NK-92 treated with Interleukin-12 subunit alpha and Interleukin-12 subunit beta, amount 100 ng/mL, for 24 hours (cell line): ENCODE data around the gene VPS37C.
"Not testable (repeated sequence)": the region's sequence is repeated elsewhere in the genome, so short reads cannot be mapped to it uniquely, and the experiment has no call there.

ENCODE experiments used
- DNase-seq: peaks from one replicate; lab custom pipeline; 2025; lab: John Stamatoyannopoulos, UW

VPS37C gene

DNA sequence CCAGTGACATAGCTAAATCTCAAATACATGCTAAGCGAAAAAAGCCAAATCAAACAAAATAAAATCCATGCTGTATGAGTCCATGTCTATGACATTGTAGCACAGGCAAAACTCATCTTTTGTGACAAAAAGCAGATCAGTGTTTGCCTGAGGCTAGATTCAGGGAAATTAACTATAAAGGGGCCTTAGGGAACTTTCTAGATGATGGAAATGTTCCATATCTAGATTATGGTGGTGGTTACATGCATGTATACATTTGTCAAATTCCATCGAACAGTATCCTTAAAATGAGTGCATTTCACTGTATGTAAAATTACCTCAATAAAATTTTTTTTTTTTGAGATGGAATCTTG is 44.1 kb downstream of the VPS37C start:
- no peak for DNase-seq

- DNase-seq: no peak
Observed at GRCh38 chr11:61116426-61117167, 44.6 kb downstream of the VPS37C start.

DNA sequence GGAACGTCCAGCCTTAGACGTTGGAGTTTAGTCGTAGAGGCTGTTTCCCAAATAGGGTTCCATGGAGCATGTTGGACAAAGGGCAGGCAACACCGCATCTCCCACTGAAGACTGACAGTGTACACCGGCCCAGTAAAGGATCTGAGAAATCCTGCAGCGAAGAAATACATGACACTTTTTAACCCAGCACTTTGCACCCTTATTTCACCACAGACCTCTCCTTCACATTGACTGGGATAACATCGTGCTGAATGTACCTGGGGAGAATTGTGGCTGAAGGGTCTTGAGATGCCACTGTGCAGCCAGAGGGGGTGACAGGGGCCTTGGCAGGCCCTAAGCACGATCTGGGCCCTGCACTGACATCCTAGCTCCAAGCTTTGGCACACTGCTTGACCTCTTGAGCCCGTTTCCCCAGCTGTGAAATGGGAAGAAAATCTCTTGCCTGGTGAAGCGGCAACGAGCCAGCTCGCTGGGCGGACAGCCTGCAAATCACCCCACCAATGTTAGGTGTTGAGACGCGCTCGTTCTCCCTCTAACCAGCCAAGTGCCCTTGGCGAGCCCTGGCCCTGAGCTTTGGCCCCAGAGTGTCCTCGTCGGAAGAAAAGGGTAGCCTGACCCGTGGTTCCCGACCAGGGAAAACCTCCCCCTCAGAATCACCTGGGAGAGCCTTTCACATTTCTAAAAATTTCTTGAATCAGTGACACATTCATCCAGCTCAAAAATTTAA is 45.6 kb downstream of the VPS37C start:
- DNase-seq: no peak

DNA sequence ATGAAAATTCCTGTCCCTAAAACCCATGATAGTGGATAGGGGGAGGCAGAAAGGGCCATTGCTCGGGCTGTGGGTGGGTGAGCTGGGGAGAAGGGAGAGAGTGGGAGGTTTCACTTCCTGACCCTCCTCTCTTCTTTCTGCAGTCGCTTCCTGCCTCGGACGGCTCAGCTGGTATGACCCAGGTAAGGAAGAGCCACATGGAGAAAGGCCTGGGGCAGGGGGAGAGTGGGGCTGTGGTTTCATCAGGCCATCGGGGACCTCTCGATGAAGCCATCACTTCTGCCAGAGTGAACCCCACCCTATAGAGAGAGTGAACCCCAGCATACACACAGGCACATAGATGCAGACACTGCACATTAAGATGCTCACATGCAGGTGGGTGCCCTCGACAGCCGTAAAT is 46.3 kb downstream of the VPS37C start:
- DNase-seq: no peak

DNA sequence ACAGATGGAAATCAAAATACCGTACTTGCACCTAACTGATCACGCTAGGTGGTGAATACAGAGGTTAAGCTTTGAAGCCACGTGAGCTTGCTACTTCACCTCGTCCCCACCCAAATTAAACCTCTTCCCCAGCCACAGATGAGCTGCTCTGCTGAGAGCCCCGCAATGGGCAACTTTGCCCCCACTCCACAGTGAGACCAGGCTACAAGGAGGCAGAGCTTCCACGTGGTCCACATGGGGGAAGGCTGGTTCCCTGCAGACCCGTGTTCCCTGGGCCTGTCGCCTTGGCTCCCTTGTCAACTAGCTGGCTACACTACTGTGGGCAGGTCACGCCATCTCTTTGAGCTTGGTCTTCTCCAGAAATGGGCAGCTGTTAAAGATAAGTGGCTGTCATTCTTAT is 48.0 kb downstream of the VPS37C start:
- DNase-seq: no peak

- no peak for DNase-seq
Observed at GRCh38 chr11:61112575-61112974, 48.7 kb downstream of the VPS37C start.

DNA sequence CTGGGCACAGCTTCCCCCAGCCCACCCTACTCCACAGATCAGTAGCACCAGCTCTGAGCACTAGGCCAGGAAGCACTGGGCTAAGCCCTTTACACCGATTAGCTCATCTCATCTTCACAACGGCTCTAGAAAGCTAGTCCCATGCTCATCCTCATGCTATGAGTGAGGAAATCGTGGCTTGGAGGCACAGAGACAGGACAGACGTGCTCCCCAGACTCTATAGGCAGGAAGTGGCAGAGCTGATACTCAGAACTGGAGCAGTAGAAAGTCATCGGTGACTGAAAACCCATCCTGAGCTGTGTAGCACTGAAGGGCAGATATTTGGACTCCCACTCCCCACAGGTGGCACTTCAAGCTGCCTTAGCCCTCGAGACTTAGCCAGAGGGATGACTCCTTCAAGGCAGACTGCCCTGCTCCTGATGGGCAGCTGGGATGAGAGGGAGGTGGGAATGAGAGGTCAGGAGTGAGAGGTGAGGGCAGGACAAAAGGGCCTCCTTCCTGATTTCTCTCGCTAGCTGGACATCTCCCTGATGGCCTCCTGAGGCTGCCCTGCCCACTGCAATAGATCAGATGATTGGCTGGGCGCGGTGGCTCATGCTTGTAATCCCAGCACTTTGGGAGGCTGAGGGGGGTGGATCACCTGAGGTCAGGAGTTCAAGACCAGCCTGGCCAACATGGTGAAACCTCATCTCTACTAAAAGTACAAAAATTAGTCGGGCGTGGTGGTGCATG is 49.3 kb downstream of the VPS37C start:
- DNase-seq: no peak

DNA sequence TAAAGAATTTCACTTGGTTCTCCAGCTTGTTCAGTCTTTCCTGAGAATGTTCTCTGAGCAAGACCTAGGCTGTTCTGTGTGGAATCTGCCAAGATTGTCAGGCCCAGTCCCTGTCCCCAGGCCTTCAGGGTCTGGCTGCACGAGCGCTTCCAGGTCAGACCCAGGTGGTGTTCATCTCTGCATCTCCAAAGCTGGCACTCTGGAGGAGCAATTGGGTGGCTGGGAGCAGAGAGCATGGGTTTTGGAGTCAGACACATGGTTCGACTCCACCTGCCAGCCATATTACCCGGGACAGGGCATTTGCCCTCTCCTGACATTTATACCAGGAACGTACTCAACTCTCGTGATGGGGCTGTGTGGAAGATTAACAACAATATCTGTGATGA is 50.2 kb downstream of the VPS37C start:
- no peak for DNase-seq

GRCh38 chr11:61110255-61111049 is 50.8 kb downstream of the VPS37C start:
- DNase-seq: no peak

- DNase-seq: no peak
Observed at GRCh38 chr11:61109671-61110070, 51.6 kb downstream of the VPS37C start.

GRCh38 chr11:61108847-61109585 is 52.2 kb downstream of the VPS37C start:
- no peak for DNase-seq

DNA sequence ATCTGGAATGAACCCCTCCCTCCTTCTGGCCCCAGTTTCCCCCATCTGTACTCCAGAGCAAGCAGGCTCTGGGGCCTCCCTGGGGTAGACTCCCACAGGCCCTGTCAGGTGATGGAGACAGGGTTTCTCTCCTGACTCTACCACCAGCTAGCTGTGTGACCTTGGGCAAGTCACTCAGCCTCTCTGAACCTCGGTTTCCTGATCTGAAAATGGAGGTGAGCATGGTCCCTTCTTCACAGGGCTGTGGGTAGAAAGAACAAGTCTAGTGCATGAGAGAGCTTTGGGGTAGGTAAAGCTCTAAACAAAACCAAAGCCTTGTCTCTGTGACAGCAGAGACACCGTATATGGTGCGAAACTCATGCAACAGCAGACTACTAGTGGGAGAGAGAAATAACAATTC is 53.3 kb downstream of the VPS37C start:
- DNase-seq: no peak

GRCh38 chr11:61106894-61107470 is 54.2 kb downstream of the VPS37C start:
- no peak for DNase-seq

DNA sequence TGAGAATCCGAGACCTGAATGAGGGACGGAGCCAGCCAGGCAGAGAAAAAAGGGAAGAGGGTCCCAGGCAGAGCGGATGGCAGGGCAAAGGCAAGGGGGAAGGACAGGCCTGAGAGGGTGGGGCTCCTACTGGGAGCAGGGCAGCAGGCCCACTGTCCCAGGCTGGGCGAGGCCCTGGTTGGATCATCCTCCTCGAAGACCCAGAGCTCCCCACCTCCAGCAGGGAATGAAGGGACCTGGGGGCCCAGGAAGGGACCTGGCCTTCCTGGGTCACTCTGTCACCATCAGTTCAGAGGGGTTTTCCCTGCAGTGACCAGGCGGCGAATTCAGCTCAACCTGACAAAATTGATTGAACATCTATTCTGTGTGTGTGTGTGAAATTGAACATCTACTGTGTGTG is 54.9 kb downstream of the VPS37C start:
- DNase-seq: no peak

- no peak for DNase-seq
Observed at GRCh38 chr11:61104963-61105362, 56.3 kb downstream of the VPS37C start.

GRCh38 chr11:61103851-61104423 is 57.3 kb downstream of the VPS37C start:
- DNase-seq: no peak

GRCh38 chr11:61102667-61103571 is 58.3 kb downstream of the VPS37C start:
- no peak for DNase-seq

- DNase-seq: no peak
Observed at GRCh38 chr11:61098778-61099177, 62.4 kb downstream of the VPS37C start.

- not testable (repeated sequence) for DNase-seq
Observed at GRCh38 chr11:61098261-61098660, 63.0 kb downstream of the VPS37C start.

GRCh38 chr11:61095021-61095420 is 66.2 kb downstream of the VPS37C start:
- DNase-seq: no peak
